ENCODE measurements around the gene CDCP2.

DNA sequence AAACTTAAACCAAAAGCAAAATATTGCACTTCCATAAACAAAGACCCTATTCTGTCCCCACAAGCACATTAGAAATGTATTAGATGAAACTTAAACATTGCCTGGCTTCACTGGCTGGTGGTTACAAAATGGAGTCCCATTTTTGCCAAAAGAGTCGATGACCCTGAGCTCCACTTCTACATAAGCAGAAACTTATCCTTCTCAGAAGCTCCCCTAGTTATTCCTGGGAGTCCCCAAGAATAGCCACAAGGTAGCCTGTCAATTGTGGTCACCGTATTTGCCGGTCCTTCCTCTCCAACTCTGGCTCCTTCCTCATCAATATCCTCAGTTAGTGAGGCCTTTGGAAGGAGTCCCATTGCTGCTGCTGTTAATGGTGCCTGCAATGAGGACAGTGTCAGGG, 37.3 kb downstream of the CDCP2 start:
- no peak for TF ChIP-seq POLR2A (IDR thresholded peaks at IDR 0.05)
- TF ChIP-seq, protein P1, sequence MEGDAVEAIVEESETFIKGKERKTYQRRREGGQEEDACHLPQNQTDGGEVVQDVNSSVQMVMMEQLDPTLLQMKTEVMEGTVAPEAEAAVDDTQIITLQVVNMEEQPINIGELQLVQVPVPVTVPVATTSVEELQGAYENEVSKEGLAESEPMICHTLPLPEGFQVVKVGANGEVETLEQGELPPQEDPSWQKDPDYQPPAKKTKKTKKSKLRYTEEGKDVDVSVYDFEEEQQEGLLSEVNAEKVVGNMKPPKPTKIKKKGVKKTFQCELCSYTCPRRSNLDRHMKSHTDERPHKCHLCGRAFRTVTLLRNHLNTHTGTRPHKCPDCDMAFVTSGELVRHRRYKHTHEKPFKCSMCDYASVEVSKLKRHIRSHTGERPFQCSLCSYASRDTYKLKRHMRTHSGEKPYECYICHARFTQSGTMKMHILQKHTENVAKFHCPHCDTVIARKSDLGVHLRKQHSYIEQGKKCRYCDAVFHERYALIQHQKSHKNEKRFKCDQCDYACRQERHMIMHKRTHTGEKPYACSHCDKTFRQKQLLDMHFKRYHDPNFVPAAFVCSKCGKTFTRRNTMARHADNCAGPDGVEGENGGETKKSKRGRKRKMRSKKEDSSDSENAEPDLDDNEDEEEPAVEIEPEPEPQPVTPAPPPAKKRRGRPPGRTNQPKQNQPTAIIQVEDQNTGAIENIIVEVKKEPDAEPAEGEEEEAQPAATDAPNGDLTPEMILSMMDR (IDR thresholded peaks at IDR 0.05): no peak

Measured in body of pancreas (tissue), 4 donors.